PC-9 (cell line): ENCODE data around the gene USHBP1.

ENCODE experiments used
- CTCF ChIP-seq: fragments of 200-600 bp; sonication (generic); conservative IDR thresholded peaks from 2 replicates; pipeline ENCODE4 v1.6.1; 2017; ENCODE audit warnings: mixed run types, antibody characterized with exemption, mild to moderate bottlenecking, moderate library complexity
- EZH2 ChIP-seq: fragments of 200-600 bp; sonication (generic); IDR thresholded peaks from 2 replicates; pipeline ENCODE4 v1.8.0; 2017; ENCODE audit warnings: antibody characterized with exemption, low read depth

DNA sequence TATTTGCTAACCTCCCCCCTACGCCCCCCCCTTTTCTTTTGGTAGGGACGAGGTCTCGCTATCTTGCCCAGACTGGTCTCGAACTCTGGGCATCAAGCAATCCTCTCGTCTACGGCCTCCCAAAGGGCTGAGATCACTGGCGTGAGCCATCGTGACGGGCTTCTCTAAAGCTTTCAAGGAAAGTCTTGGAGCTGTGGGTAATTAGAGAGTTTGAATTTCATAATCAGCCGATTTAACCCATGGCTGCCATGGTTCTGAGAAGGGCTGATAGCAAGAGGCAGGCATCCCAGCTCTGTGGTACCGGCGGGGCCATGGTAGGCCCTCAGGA is 39.4 kb upstream of the USHBP1 start:
- TF ChIP-seq CTCF: no peak
- TF ChIP-seq EZH2: no peak
